Stimulated activated naive CD8-positive, alpha-beta T cell treated with anti-CD3 and anti-CD28 coated beads, Interleukin-15, Interleukin-2, amounts not matched to agents 100 ng/mL and 50 ng/mL, for 24 hours (primary cell): ENCODE data around the gene IQCN.

Source experiments
- H3K27ac Mint-ChIP-seq: one replicate; pipeline ENCODE4 v1.8.0; 2021; ENCODE audit warnings: mild to moderate bottlenecking, mixed read lengths
- H3K27me3 Mint-ChIP-seq: one replicate; pipeline ENCODE4 v1.8.0; 2021; ENCODE audit warnings: mixed read lengths
- H3K36me3 Mint-ChIP-seq: one replicate; pipeline ENCODE4 v1.8.0; 2021; ENCODE audit warnings: low read depth, mixed read lengths
- H3K4me1 Mint-ChIP-seq: one replicate; pipeline ENCODE4 v1.8.0; 2021; ENCODE audit warnings: low read depth, mixed read lengths
- H3K4me3 Mint-ChIP-seq: one replicate; pipeline ENCODE4 v1.8.0; 2021; ENCODE audit warnings: mild to moderate bottlenecking, mixed read lengths
- H3K9me3 Mint-ChIP-seq: one replicate; pipeline ENCODE4 v1.8.0; 2021; ENCODE audit warnings: mixed read lengths

Gene IQCN

DNA sequence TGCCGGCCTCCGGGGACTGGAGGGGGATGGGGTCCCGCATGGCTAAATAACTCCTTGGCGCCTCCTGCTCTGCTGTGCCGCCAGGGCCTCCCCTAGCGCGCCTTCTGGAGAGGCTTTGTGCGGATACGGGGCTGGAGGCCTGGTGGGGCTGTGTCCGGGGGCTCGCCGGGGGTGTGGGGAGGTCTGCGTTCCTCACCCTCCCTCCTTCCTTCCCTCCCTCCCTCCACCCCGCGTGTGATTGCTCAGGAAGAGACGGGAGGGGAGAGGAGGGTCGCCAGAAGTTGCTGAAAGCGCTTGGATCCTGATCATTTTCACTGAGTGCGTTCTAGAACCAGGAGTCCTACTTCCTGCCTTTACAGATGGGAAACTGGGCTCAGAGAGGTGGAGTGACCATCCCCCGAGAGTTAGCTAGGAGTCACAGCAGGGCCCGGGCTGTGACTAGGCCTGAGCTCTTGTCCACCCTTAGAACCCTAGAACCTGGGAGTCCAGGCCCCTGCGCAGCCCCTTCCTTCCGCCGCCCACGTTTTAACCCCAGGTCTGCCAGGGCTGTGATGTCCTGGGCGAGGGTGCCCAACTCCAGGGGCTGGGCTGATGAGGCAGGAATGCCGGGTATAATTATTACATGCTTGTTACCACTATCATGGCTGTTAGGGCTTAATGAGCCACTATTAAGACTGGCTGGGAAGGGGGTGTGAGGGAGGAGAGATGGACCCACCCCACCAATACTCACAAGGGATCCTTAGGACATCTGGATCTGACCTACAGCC is 8.0 kb upstream of the IQCN start:
- Mint-ChIP-seq H3K36me3 (peaks cover 36% of the 10 kb centered on the region), H3K9me3 (no peaks in the 10 kb centered on the region), H3K27me3 (no peaks in the 10 kb centered on the region), H3K4me3 (peak overlapping the region; percentile 71), H3K4me1 (peaks cover 71% of the 10 kb centered on the region), H3K27ac (peak overlapping the region; percentile 91)

DNA sequence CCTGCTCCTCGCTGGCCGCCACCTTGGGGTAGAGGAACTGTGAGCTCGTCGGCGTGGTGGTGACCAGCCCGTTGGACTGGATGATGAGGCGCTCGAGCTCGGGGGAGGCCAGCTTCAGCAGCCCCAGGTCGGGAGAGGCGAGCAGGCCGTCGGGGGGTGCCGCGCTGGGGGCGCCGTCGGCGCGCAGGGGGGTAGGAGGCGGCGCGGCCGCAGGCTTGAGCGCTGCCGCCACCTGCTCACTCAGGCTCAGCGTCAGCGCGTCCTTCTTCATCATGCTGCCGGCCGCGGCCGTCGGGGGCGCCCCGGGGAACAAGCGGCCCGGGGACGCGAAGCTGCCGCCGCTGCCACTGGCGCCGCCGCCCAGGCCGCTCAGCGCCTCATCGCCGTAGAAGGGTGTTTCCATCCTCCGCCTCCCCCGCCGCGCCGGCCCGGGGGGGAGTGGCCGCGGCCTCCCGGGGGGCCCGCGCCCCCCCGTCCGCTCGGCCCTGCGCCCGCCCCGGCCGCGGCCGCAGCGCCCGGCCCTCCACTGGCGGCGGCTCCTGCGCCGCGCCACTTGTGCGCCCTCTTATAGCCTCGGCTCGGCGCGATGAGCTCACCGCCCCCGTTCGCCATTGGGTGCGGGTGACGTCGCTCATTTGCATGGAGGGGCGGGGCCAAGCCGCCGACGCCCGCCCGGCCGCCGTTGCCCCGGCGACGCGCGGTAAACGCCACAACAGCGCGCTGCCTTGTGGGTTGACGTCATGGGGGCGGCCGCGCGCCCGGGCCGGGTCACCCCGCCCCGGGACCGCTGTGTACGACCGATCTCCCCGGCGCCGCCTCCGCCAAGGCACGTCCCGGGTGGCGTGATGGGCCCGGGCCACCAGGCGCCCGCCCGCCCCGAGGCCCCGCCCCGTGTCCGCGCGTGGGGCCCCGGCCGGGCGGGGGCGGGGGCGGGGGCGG is 7.1 kb upstream of the IQCN start, which contains the start of gene JUND:
TSS of gene JUND (minus strand) at position 541 of the 939 bp plus-strand sequence. CDS start at position 403, 138 bp downstream.
- peaks cover 68% of the 10 kb centered on the region for H3K4me1 Mint-ChIP-seq
- H3K27ac Mint-ChIP-seq, result peak within 1 kb of the TSS; percentile 96
- no peaks in the 10 kb centered on the region for H3K27me3 Mint-ChIP-seq
- peak within 1 kb of the TSS; percentile 94 for H3K4me3 Mint-ChIP-seq
- peaks cover 36% of the 10 kb centered on the region for H3K36me3 Mint-ChIP-seq
- no peaks in the 10 kb centered on the region for H3K9me3 Mint-ChIP-seq

DNA sequence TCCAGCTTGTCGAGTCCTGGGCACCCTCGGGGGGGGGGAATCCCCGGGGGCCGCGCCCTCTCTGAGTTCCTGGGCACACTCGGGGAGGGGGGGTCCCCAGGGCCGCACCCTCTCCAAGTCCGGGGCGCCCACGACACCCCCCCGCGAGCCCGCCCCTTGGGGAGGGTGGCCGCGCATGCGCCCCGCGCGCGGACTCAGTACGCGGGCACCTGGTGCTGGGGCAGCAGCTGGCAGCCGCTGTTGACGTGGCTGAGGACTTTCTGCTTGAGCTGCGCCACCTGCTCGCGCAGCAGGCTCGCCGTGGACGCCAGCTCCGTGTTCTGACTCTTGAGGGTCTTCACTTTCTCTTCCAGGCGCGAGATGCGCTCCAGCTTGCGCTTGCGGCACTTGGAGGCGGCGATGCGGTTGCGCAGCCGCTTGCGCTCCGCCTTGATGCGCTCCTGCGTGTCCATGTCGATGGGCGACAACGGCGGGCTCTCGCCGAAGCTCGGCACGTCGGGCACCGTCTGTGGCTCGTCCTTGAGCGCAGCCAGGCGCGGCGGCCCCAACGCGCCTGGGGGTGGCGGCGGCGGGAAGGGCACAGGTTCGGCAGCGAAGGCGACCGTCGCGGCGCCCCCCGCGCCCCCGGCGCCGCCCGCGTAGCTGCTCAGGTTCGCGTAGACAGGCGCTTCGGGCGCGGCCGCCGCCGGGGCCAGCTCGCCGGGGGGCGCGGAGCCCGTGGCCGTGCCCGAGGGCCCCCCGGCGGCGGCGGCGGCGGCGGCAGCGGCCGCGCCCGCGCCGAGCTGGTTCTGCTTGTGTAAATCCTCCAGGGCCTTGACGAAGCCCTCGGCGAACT is 6.2 kb upstream of the IQCN start:
- Mint-ChIP-seq H3K27me3 (no peaks in the 10 kb centered on the region), H3K9me3 (no peaks in the 10 kb centered on the region), H3K27ac (peak overlapping the region; percentile 98), H3K4me1 (peaks cover 66% of the 10 kb centered on the region), H3K4me3 (peak overlapping the region; percentile 95), H3K36me3 (peaks cover 36% of the 10 kb centered on the region)

DNA sequence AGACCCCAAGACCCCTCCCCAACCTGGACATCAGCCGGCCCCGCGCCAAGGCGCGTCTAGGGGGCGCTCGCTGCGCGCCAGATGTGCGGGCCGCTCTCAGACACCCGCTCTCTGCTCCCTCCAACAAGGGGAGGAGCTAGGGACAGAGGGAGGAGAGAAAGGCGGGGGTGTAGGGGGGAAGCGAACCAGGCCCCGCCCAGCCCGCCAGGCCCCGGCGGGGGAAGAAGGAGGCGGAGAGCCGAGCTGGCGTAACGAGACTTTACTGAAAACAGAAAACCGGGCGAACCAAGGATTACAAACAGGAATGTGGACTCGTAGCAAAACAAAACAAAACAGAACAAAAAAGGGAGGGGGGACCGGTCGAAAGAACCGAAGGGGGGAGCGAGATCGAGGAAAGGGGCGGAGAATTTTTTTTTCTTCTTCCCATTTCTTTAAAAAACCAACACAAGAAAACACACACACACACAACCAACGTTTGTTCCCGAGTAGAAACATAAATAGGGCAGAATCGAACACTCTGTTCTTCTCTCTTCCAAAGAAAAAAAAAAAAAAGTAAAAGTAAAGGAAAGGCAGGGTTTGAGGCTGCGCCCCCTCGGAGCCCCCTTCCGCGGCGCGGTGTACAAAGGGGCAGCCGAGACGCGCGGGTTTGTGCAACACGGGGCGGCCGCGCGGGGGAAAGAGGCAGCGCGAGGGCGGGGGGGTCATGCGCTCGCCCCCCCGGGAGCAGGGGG is 5.4 kb upstream of the IQCN start:
- no peaks in the 10 kb centered on the region for H3K27me3 Mint-ChIP-seq
- peak overlapping the region; percentile 98 for H3K27ac Mint-ChIP-seq
- peak overlapping the region; percentile 95 for H3K4me3 Mint-ChIP-seq
- no peaks in the 10 kb centered on the region for H3K9me3 Mint-ChIP-seq
- H3K36me3 Mint-ChIP-seq, result peaks cover 31% of the 10 kb centered on the region
- H3K4me1 Mint-ChIP-seq, result peaks cover 66% of the 10 kb centered on the region

- H3K27ac Mint-ChIP-seq, result peak overlapping the region; percentile 98
- no peaks in the 10 kb centered on the region for H3K9me3 Mint-ChIP-seq
- peak overlapping the region; percentile 95 for H3K4me3 Mint-ChIP-seq
- H3K36me3 Mint-ChIP-seq, result peaks cover 31% of the 10 kb centered on the region
- H3K4me1 Mint-ChIP-seq, result peaks cover 66% of the 10 kb centered on the region
- no peaks in the 10 kb centered on the region for H3K27me3 Mint-ChIP-seq
These were observed 4.9 kb upstream of the IQCN start for GRCh38 chr19:18279266-18279515.

DNA sequence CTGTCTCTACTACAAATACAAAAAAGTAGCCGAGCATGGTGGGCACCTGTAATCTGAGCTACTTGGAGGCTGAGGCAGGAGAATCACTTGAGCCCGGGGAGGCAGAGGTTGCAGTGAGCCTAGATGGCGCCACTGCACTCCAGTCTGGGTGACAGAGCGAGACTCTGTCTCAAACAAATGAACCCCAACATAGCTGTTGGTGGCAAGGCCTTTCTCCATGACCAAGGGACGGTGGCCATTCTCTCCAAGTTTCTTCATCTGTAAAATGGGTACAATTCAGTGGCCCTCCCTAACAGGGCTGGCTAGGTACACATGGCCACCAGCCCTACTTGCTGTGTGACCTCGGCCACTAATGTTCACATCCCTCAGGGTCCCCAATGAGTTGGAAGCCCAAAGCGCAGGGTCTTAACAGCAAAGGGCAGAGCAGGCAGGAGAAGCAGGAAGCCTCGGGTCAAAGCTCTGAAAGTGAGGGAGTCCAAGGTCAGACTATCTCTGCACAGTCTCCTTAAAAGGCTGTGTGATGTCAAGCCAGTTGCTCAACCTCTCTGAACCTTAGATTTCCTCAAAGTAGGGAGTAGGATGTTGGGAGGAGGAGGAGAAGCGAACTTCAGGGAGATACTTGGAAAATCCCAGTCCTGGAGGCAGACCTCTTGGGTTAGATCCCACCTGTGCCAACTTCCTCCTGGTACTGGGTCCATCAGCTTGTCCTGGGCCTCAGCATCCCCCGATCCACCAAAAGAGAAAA is 4.4 kb upstream of the IQCN start:
- H3K4me1 Mint-ChIP-seq, result peaks cover 63% of the 10 kb centered on the region
- peak overlapping the region; percentile 95 for H3K4me3 Mint-ChIP-seq
- peak overlapping the region; percentile 98 for H3K27ac Mint-ChIP-seq
- H3K27me3 Mint-ChIP-seq, result no peaks in the 10 kb centered on the region
- H3K9me3 Mint-ChIP-seq, result no peaks in the 10 kb centered on the region
- peaks cover 31% of the 10 kb centered on the region for H3K36me3 Mint-ChIP-seq

GRCh38 chr19:18274781-18275356 is 617 bp upstream of the IQCN start:
- Mint-ChIP-seq H3K27ac (peak overlapping the region; percentile 52), H3K4me3 (no peak overlapping the region), H3K9me3 (no peaks in the 10 kb centered on the region), H3K36me3 (peaks cover 25% of the 10 kb centered on the region), H3K4me1 (peaks cover 47% of the 10 kb centered on the region), H3K27me3 (no peaks in the 10 kb centered on the region)

GRCh38 chr19:18273561-18274218 is 562 bp downstream of the IQCN start:
- peaks cover 13% of the 10 kb centered on the region for H3K36me3 Mint-ChIP-seq
- no peak overlapping the region for H3K27ac Mint-ChIP-seq
- no peak overlapping the region for H3K4me3 Mint-ChIP-seq
- no peaks in the 10 kb centered on the region for H3K9me3 Mint-ChIP-seq
- H3K27me3 Mint-ChIP-seq, result no peaks in the 10 kb centered on the region
- H3K4me1 Mint-ChIP-seq, result peaks cover 39% of the 10 kb centered on the region

DNA sequence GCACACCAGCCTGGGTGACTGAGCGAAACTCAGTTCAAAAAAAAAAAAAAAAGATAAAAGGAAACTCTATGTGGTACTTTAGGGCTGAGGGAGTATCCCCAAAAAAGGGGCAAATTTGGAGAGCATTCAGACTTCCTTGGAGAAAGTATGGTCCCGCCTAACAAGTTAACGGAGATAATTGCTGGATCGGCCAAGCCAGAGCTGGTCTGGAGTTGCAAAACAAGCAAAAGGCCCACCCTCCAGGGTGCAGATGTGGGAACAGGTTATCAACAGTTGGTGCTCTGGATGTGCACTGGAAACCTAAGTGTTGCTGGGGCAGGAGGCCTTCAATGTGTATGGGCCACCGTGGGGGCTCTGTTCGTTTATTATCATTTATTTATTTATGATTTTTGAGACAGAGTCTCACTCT is 2.8 kb downstream of the IQCN start:
- Mint-ChIP-seq H3K36me3 (no peaks in the 10 kb centered on the region), H3K9me3 (no peaks in the 10 kb centered on the region), H3K27me3 (no peaks in the 10 kb centered on the region), H3K27ac (no peak overlapping the region), H3K4me3 (no peak overlapping the region), H3K4me1 (peaks cover 21% of the 10 kb centered on the region)

- no peaks in the 10 kb centered on the region for H3K36me3 Mint-ChIP-seq
- no peaks in the 10 kb centered on the region for H3K9me3 Mint-ChIP-seq
- H3K4me1 Mint-ChIP-seq, result peaks cover 12% of the 10 kb centered on the region
- H3K27me3 Mint-ChIP-seq, result no peaks in the 10 kb centered on the region
- no peak overlapping the region for H3K4me3 Mint-ChIP-seq
- H3K27ac Mint-ChIP-seq, result no peak overlapping the region
These were observed 3.9 kb downstream of the IQCN start for GRCh38 chr19:18270326-18270725.

DNA sequence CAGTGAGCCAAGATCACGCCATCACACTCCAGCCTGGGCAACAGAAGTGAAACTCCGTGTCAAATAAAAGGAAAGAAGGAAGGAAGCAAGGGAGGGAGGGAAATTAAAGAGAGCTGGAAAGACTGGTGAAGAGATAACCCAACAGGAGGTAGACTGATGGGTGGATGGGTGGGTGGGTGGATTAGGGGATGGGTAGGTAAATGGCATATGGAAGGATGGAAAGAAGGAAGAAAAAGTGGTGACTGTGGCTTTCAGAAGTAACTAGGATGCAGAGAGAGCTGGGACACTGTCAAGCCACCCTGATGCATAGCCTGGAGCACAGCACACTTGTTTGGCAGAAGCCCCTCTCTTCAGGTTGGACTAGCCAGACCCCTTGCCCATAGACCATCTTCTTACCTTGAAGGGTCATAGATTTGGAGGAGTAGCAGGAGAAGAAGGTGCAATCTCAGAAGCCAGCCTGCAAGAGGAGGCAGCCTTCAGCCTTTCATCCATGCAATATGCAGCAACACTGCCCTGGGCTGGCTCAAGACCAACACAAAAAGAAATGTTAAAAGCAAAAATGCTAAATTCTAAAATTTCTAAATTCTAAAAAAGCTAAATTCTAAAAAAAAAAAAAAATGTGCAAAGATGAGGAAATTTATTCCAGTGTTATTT is 5.1 kb downstream of the IQCN start:
- H3K9me3 Mint-ChIP-seq, result no peaks in the 10 kb centered on the region
- no peaks in the 10 kb centered on the region for H3K27me3 Mint-ChIP-seq
- no peak overlapping the region for H3K4me3 Mint-ChIP-seq
- H3K27ac Mint-ChIP-seq, result no peak overlapping the region
- H3K36me3 Mint-ChIP-seq, result no peaks in the 10 kb centered on the region
- H3K4me1 Mint-ChIP-seq, result peaks cover 1% of the 10 kb centered on the region

DNA sequence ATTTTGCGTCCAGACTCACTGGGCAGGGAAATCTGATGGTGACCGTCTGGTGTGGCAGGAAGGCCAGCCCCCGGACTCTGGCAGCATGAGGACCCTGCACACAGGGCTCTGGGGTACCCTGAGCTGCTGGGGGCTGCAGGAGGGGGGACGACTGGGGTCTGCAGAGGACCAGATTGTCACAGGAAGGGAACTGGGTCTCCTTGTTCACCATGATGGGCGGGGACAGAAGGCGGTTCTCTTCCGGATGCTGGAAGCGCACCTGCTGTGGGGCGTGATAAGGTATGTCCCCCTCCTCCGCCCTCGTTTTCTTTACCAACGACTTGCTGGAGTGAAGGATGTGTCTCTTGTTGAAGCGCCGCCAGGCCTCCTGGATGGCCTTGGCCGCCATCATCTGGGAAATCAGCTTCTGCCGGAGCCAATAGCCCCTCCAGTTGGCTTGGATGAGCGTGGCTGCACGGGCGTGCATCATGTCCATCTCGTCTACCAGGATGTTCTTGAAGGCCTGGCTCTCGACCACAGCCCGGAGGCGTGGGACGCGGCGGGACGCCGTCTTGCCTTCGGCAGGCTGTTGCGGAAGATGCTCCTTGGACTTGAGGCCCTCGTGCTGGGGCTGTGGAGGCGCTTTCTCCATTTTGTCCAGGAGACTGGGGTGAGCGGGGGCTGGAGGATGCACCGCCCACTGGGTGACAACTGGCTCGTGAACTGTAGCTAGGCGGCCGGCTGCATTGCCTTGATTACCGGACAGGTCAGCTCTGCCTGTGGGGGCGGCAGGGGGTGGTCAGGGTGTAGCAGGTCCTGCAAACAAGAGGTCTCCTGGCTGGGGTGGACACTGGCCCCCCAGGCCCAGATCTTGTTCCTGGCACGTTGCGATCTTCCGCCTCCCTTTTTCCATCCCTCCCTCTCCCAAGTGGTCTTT is 7.2 kb downstream of the IQCN start:
- Mint-ChIP-seq H3K27ac (no peak overlapping the region), H3K4me1 (no peaks in the 10 kb centered on the region), H3K27me3 (no peaks in the 10 kb centered on the region), H3K9me3 (no peaks in the 10 kb centered on the region), H3K36me3 (no peaks in the 10 kb centered on the region), H3K4me3 (no peak overlapping the region)
